ENCODE results near the gene LAPTM5. TPM values are rescaled to one million over a fixed set of nuclear protein-coding genes. Genes with fewer than 3 reads are reported as not detected.

LAPTM5 gene
- total RNA-seq, 1 donor from 2014 or later, result 0.56 TPM

DNA sequence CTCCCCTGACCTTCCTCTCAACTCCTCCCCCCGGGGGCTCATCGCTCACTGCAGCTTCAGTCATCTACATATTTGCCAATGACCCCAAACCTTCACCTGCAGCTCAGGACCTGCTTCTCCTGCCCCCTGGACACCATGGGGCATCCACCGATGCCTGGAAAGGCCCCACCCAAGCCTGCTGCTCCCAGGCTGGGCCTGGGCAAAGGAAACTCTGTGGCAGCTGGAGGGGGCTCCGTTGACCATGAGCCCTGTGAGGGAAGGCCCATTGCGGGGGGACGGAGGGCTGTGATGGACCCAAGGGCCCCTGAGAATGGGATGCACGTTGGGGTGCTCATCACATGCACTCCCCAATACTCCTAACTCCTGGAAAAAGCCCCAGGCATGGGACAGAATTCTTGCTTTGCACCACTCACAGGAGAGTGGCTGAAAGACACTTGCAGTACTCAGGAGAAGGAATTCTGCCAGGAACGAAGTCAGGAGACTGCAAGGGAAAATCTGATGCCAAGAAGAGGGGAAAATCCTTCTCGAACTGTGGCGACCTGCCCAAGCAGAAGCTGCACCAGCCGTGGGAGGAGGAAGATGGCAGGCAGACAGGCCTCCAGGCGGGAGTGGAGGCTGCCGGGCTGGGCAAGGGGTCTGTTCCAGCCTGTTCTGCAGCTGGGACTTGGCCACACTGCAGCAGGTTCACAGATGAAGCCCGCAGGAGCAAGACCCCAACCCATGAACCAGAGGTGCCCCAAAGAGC, 52.6 kb downstream of the LAPTM5 start:
- TF ChIP-seq, protein P1, sequence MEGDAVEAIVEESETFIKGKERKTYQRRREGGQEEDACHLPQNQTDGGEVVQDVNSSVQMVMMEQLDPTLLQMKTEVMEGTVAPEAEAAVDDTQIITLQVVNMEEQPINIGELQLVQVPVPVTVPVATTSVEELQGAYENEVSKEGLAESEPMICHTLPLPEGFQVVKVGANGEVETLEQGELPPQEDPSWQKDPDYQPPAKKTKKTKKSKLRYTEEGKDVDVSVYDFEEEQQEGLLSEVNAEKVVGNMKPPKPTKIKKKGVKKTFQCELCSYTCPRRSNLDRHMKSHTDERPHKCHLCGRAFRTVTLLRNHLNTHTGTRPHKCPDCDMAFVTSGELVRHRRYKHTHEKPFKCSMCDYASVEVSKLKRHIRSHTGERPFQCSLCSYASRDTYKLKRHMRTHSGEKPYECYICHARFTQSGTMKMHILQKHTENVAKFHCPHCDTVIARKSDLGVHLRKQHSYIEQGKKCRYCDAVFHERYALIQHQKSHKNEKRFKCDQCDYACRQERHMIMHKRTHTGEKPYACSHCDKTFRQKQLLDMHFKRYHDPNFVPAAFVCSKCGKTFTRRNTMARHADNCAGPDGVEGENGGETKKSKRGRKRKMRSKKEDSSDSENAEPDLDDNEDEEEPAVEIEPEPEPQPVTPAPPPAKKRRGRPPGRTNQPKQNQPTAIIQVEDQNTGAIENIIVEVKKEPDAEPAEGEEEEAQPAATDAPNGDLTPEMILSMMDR (IDR thresholded peaks at IDR 0.05; ENCODE audit: partially characterized antibody, unreplicated experiment), result no peak
- Mint-ChIP-seq H3K9me3 (ENCODE audit: unreplicated experiment) (peaks cover 2% of the 10 kb centered on the region), H3K27me3 (ENCODE audit: unreplicated experiment) (peaks cover 6% of the 10 kb centered on the region), H3K36me3 (ENCODE audit: unreplicated experiment) (no peaks in the 10 kb centered on the region), H3K27ac (ENCODE audit: unreplicated experiment) (no peak overlapping the region), H3K4me3 (ENCODE audit: unreplicated experiment) (no peak overlapping the region), H3K4me1 (ENCODE audit: low read depth, unreplicated experiment) (peaks cover 2% of the 10 kb centered on the region)
- DNase-seq, result no peak

- Mint-ChIP-seq H3K9me3 (ENCODE audit: unreplicated experiment) (peaks cover 2% of the 10 kb centered on the region), H3K27me3 (ENCODE audit: unreplicated experiment) (peaks cover 4% of the 10 kb centered on the region), H3K4me1 (ENCODE audit: low read depth, unreplicated experiment) (no peaks in the 10 kb centered on the region), H3K27ac (ENCODE audit: unreplicated experiment) (no peak overlapping the region), H3K36me3 (ENCODE audit: unreplicated experiment) (no peaks in the 10 kb centered on the region), H3K4me3 (ENCODE audit: unreplicated experiment) (no peak overlapping the region)
- TF ChIP-seq, protein P1 (IDR thresholded peaks at IDR 0.05; ENCODE audit: partially characterized antibody, unreplicated experiment), result no peak
- DNase-seq, result no peak
Observed at GRCh38 chr1:30704271-30704670, 53.3 kb downstream of the LAPTM5 start.

DNA sequence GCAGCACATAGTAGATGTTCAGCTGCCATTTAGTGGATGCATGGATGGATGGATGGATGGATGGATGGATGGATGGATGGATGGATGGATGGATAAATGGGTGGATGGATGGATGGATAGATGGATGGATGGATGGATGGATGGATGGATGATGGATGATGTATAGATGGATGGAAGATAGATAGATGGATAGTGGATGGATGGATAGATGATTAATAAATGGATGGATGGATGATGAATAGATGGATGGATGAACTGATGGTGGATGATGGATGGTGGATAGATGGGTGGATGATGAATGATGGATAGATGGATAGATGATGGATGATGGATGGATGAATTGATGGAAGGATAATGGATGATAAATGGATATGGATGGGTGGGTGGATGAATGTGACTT, 54.8 kb downstream of the LAPTM5 start:
- no peak overlapping the region for H3K4me3 Mint-ChIP-seq (ENCODE audit: unreplicated experiment)
- peaks cover 2% of the 10 kb centered on the region for H3K4me1 Mint-ChIP-seq (ENCODE audit: low read depth, unreplicated experiment)
- DNase-seq, result no peak
- TF ChIP-seq, protein P1 (IDR thresholded peaks at IDR 0.05; ENCODE audit: partially characterized antibody, unreplicated experiment), result no peak
- no peaks in the 10 kb centered on the region for H3K27me3 Mint-ChIP-seq (ENCODE audit: unreplicated experiment)
- H3K27ac Mint-ChIP-seq (ENCODE audit: unreplicated experiment), result no peak overlapping the region
- H3K9me3 Mint-ChIP-seq (ENCODE audit: unreplicated experiment), result peaks cover 2% of the 10 kb centered on the region
- no peaks in the 10 kb centered on the region for H3K36me3 Mint-ChIP-seq (ENCODE audit: unreplicated experiment)

- Mint-ChIP-seq H3K27me3 (ENCODE audit: unreplicated experiment) (no peaks in the 10 kb centered on the region), H3K4me1 (ENCODE audit: low read depth, unreplicated experiment) (peaks cover 7% of the 10 kb centered on the region), H3K9me3 (ENCODE audit: unreplicated experiment) (peaks cover 2% of the 10 kb centered on the region)
Observed at GRCh38 chr1:30701258-30701633, 56.3 kb downstream of the LAPTM5 start.

More at GRCh38 chr1:30701258-30701633, 56.3 kb downstream of the LAPTM5 start:
- Mint-ChIP-seq H3K4me3 (ENCODE audit: unreplicated experiment) (no peak overlapping the region), H3K27ac (ENCODE audit: unreplicated experiment) (no peak overlapping the region), H3K36me3 (ENCODE audit: unreplicated experiment) (no peaks in the 10 kb centered on the region)
- TF ChIP-seq, protein P1 (IDR thresholded peaks at IDR 0.05; ENCODE audit: partially characterized antibody, unreplicated experiment), result no peak
- no peak for DNase-seq
